GM12874 (cell line): ENCODE results near the gene LCNL1.

Experiments
- CTCF ChIP-seq: IDR thresholded peaks from 2 replicates; pipeline ENCODE4 v1.5.1; 2011; ENCODE audit warnings: low read depth, mild to moderate bottlenecking, control low read depth, low read length, moderate library complexity; ENCODE audit not compliant: insufficient read depth

Gene LCNL1

GRCh38 chr9:137021568-137021978 is 38.8 kb downstream of the LCNL1 start:
- no peak for TF ChIP-seq CTCF

DNA sequence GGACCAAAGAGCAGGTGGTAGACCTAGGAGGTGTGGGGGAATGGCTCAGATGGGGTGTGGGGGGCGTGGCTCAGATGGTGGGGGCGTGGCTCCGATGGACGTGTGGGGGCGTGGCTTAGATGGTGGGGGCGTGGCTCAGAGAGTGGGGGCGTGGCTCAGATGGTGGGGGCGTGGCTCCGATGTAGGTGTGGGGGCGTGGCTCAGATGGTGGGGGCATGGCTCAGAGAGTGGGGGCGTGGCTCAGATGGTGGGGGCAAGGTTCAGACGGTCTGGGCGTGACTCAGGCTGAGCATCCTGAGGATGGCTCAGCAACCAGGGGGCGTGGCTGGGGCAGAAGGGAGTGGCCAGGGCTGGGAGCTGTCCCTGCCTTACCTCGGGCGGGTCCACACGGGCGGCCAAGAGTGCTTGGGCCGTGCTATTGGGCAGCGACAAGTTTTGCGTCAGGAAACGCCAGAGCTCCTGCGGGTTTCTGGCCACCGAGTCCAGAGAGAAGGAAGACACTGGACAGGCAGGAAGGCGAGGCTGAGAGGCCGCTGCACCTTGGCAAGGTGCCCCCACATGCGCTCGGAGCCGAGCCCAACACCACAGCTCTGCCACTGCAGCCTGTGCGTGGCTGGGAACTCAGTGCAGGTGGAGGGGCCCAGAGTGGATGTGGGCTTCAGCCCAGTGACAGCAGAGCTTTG is 39.3 kb downstream of the LCNL1 start:
- TF ChIP-seq CTCF = no peak

- no peak for TF ChIP-seq CTCF
Observed at GRCh38 chr9:137022662-137023008, 39.8 kb downstream of the LCNL1 start.

GRCh38 chr9:137023157-137023556 is 40.4 kb downstream of the LCNL1 start:
- no peak for TF ChIP-seq CTCF

DNA sequence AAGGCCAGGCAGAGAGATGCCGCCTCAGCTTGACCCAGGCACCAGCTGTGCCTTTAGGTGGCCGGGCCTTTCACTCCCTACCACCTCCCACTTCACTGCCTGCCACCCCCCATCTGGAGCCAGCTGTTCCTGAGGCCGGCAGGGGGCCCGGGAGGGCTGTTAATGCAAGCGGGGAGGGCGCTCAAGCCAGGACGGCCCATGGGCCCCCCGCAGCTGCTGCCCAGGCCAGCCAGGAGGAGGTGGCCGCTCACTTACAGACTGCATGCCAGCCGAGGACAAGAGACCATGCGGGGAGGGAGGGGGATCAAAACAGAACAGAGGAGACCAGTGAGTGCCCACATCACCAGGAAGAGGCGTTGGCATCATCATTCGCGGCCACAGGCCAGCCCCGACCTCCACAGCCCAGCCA is 40.8 kb downstream of the LCNL1 start:
- no peak for TF ChIP-seq CTCF

DNA sequence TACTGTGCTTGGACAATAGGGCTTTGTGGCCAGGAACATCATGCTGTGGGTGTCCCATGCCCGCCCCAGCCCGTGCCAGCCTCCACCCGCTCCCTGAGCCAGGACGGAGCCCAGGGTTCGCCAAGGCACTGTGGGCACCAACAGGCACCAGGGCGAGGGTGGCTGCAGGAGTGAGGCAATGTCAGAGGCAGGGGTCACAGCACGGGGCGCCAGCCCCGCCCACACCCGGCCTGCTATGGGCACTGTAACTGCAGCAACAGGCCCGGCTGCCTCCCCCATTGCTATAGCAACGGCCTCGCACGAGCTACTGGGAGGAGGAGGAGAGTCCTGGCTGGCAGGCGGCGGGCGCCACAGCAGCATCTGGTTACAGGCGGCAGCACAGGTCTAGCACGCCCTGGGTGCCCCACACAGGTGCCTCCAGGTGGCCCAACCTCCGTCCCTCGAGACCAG is 42.7 kb downstream of the LCNL1 start:
- no peak for TF ChIP-seq CTCF

- no peak for TF ChIP-seq CTCF
Observed at GRCh38 chr9:137026384-137026783, 43.6 kb downstream of the LCNL1 start.
